ENCODE measurements around the gene GABRR3. TPM values are rescaled to one million over a fixed set of nuclear protein-coding genes. Genes with fewer than 3 reads are reported as not detected.

The GABRR3 gene
- polyA plus RNA-seq, 1 donor (not counting 4 experiments of a cell fraction or from before 2014, with no cell fraction given), result not detected

DNA sequence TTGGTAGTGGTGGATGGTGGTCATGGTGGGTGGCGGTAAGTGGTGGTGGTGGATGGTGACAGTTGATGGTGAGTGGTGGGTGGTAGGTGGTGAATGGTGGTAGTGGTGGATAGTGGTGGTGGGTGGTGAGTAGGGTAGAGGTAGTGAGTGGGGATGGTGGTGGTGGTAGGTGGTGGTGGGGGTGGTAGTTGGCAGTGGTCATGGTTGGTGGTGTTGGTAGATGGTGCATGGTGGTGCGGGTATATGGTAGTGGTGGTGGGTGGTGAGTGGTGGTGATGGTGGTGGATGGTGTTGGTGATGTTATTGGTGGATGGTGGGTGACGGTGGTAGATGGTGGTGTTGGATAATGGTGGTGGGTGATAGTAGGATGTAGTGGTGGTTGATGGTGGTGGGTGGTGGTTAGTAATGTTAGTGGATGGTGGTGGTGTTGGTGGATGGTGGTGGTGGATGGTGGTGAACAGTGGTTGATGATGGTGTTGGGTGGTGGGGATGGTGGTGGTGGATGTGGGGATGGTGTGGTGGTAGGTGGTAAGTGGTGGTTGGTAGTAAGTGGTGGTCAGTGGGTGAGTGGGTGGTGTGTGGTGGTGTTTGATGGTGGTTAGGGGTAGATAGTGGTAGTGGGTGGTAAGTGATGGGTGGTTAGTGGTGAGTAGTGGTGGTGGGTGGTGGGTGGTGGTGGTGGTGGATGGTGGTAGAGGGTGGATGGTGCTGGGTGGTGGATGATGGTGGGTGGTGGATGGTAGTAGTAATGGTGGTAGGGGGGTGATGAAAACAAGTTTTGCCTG is 46.1 kb downstream of the GABRR3 start:
- no peak for DNase-seq (ENCODE audit: low read depth, low spot score)
- no peaks in the 10 kb centered on the region for H3K36me3 ChIP-seq (ENCODE audit: control insufficient read depth in 2 of 2, extremely low read depth in 1 of 2, insufficient read depth in 2 of 2, low read length in 2 of 2)
- no peak for TF ChIP-seq EZH2 (IDR thresholded peaks at IDR 0.05; ENCODE audit: low read length)
- TF ChIP-seq, protein P1, sequence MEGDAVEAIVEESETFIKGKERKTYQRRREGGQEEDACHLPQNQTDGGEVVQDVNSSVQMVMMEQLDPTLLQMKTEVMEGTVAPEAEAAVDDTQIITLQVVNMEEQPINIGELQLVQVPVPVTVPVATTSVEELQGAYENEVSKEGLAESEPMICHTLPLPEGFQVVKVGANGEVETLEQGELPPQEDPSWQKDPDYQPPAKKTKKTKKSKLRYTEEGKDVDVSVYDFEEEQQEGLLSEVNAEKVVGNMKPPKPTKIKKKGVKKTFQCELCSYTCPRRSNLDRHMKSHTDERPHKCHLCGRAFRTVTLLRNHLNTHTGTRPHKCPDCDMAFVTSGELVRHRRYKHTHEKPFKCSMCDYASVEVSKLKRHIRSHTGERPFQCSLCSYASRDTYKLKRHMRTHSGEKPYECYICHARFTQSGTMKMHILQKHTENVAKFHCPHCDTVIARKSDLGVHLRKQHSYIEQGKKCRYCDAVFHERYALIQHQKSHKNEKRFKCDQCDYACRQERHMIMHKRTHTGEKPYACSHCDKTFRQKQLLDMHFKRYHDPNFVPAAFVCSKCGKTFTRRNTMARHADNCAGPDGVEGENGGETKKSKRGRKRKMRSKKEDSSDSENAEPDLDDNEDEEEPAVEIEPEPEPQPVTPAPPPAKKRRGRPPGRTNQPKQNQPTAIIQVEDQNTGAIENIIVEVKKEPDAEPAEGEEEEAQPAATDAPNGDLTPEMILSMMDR (optimal IDR thresholded peaks at IDR 0.05 in 1 of 3, IDR thresholded peaks at IDR 0.05 in 1 of 3, conservative IDR thresholded peaks at IDR 0.05 in 1 of 3; ENCODE audit: extremely low read depth in 1 of 3, insufficient read depth in 2 of 3, low read length in 3 of 3), result no peak
- no peaks in the 10 kb centered on the region for H3K4me1 ChIP-seq (ENCODE audit: control insufficient read depth, extremely low read depth, insufficient read depth, low read length)
- dilution Hi-C loops (cut with MboI; ENCODE audit: extremely low pct_ligation_motif_present, low sequenced_read_pairs), result no loop called here
- H3K9me3 ChIP-seq (ENCODE audit: control insufficient read depth, low read depth, low read length), result no peaks in the 10 kb centered on the region
- H2AFZ ChIP-seq (ENCODE audit: control insufficient read depth, low read length), result no peak overlapping the region
- H3K9me1 ChIP-seq (ENCODE audit: control insufficient read depth, extremely low read depth, insufficient read depth, low read length), result no peaks in the 10 kb centered on the region
- no peaks in the 10 kb centered on the region for H4K20me1 ChIP-seq (ENCODE audit: control insufficient read depth, extremely low read depth, insufficient read depth, low read length)
- no peak for FAIRE-seq
- no peak overlapping the region for H3K4me2 ChIP-seq (ENCODE audit: control insufficient read depth, extremely low read depth, insufficient read depth, low read depth, low read length)
- no peak overlapping the region for H3K4me3 ChIP-seq (ENCODE audit: control insufficient read depth in 2 of 3, extremely low read depth in 1 of 3, insufficient read depth in 2 of 3, low read depth in 1 of 3, low read length in 3 of 3)
- H3K27me3 ChIP-seq (ENCODE audit: control insufficient read depth, extremely low read depth, insufficient read depth, low read length), result no peaks in the 10 kb centered on the region
- no peaks in the 10 kb centered on the region for H3K79me2 ChIP-seq (ENCODE audit: control insufficient read depth, insufficient read depth, low read length)
- H3K27ac ChIP-seq (ENCODE audit: control insufficient read depth, insufficient read depth, low read length), result no peak overlapping the region
- no peak overlapping the region for H3K9ac ChIP-seq (ENCODE audit: control insufficient read depth, extremely low read depth, insufficient read depth, low read length)

DNA sequence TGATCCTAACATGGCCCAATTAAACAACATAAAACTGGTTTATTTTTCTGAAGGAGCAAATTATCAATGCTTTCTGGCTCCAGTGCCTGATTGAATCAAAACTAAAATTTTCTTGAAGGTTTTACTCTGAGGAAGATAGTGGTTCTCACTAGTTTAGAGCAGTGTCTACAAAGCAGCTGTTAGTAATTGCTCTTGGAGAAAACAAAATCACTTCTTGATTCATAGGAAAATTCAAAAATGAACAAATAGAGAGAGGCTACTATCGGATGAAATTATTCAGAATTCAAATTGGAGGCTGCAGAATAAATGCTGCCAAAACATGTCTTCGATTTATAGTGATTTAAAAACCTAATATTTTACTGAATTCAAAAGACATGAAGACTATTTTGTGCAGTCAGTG is 47.8 kb downstream of the GABRR3 start:
- no peaks in the 10 kb centered on the region for H3K9me1 ChIP-seq (ENCODE audit: control insufficient read depth, extremely low read depth, insufficient read depth, low read length)
- no peak overlapping the region for H3K4me2 ChIP-seq (ENCODE audit: control insufficient read depth, extremely low read depth, insufficient read depth, low read depth, low read length)
- H3K9ac ChIP-seq (ENCODE audit: control insufficient read depth, extremely low read depth, insufficient read depth, low read length), result no peak overlapping the region
- no peaks in the 10 kb centered on the region for H3K36me3 ChIP-seq (ENCODE audit: control insufficient read depth in 2 of 2, extremely low read depth in 1 of 2, insufficient read depth in 2 of 2, low read length in 2 of 2)
- no peaks in the 10 kb centered on the region for H3K4me1 ChIP-seq (ENCODE audit: control insufficient read depth, extremely low read depth, insufficient read depth, low read length)
- DNase-seq (ENCODE audit: low read depth, low spot score) (no peak), FAIRE-seq (no peak)
- H3K27ac ChIP-seq (ENCODE audit: control insufficient read depth, insufficient read depth, low read length), result no peak overlapping the region
- no peaks in the 10 kb centered on the region for H3K79me2 ChIP-seq (ENCODE audit: control insufficient read depth, insufficient read depth, low read length)
- dilution Hi-C loops (cut with MboI; ENCODE audit: extremely low pct_ligation_motif_present, low sequenced_read_pairs), result no loop called here
- H3K27me3 ChIP-seq (ENCODE audit: control insufficient read depth, extremely low read depth, insufficient read depth, low read length), result no peaks in the 10 kb centered on the region
- no peak overlapping the region for H3K4me3 ChIP-seq (ENCODE audit: control insufficient read depth in 2 of 3, extremely low read depth in 1 of 3, insufficient read depth in 2 of 3, low read depth in 1 of 3, low read length in 3 of 3)
- no peak overlapping the region for H2AFZ ChIP-seq (ENCODE audit: control insufficient read depth, low read length)
- no peak for TF ChIP-seq EZH2 (IDR thresholded peaks at IDR 0.05; ENCODE audit: low read length)
- TF ChIP-seq, protein P1 (optimal IDR thresholded peaks at IDR 0.05 in 1 of 3, IDR thresholded peaks at IDR 0.05 in 1 of 3, conservative IDR thresholded peaks at IDR 0.05 in 1 of 3; ENCODE audit: extremely low read depth in 1 of 3, insufficient read depth in 2 of 3, low read length in 3 of 3), result no peak
- no peaks in the 10 kb centered on the region for H3K9me3 ChIP-seq (ENCODE audit: control insufficient read depth, low read depth, low read length)
- no peaks in the 10 kb centered on the region for H4K20me1 ChIP-seq (ENCODE audit: control insufficient read depth, extremely low read depth, insufficient read depth, low read length)
